Endothelial cell of umbilical vein (primary cell): ENCODE measurements around the gene CDKN1A. TPM values are rescaled to one million over a fixed set of nuclear protein-coding genes. Genes with fewer than 3 reads are reported as not detected.

ENCODE experiments used
- BruUV-seq: library from RNA; stranded (reverse); fragments of 400-500 nt; replicated peaks from 2 replicates; lab custom pipeline; 2021; lab: Mats Ljungman, UMichigan
- CTCF ChIA-PET: fragments of 300-600, 350-600 bp; sonication (Branson Sonifier 250); formaldehyde crosslinking; loops from one replicate; lab custom pipeline; 2021; ENCODE audit warnings: antibody characterized with exemption, inconsistent platforms; lab: Charles Lee
- POLR2A ChIA-PET: fragments of 300-600, 350-600 bp; sonication (Branson Sonifier 250); formaldehyde crosslinking; loops from one replicate; lab custom pipeline; 2021; ENCODE audit warnings: antibody characterized with exemption, inconsistent platforms; lab: Charles Lee
- DNase-seq: peaks from one replicate; pipeline ENCODE4 v3.0.0-alpha.2; 2011; ENCODE audit warnings: low read depth, low spot score
- FAIRE-seq: peaks from 2 replicates; lab custom pipeline; 2011; peaks lifted over from hg19 to GRCh38; lab: Jason Lieb, UNC
- H2AFZ ChIP-seq: 2 replicates; pipeline ENCODE4 v1.6.0; 2012; ENCODE audit warnings: low read depth, low read length, control low read depth, inconsistent platforms
- H3K27ac ChIP-seq: 2 replicates; pipeline ENCODE4 v1.5.1; 2011; ENCODE audit warnings: low read depth, mild to moderate bottlenecking, control low read depth, low read length, moderate library complexity; ENCODE audit not compliant: insufficient read depth
- H3K27me3 ChIP-seq, 2 experiments: 2 replicates each; pipeline versions ENCODE4 v1.6.0 to v1.6.1; 2011; ENCODE audit warnings: low read length in 2 of 2, mixed read lengths in 1 of 2; ENCODE audit not compliant: control insufficient read depth in 2 of 2, insufficient read depth in 2 of 2
- H3K36me3 ChIP-seq, 2 experiments: 2 replicates in 1 of 2; 3 replicates in 1 of 2; pipeline ENCODE4 v1.5.1; 2011; ENCODE audit warnings: low read length in 2 of 2, mild to moderate bottlenecking in 1 of 2, moderate library complexity in 1 of 2; ENCODE audit not compliant: control insufficient read depth in 2 of 2, insufficient read depth in 2 of 2; ENCODE audit errors: extremely low read depth in 1 of 2
- H3K4me1 ChIP-seq: 3 replicates; pipeline ENCODE4 v1.5.1; 2011; ENCODE audit warnings: mild to moderate bottlenecking, low read length; ENCODE audit not compliant: control insufficient read depth, insufficient read depth; ENCODE audit errors: extremely low read depth
- H3K4me2 ChIP-seq: 2 replicates; pipeline ENCODE4 v1.6.1; 2011; ENCODE audit warnings: low read length, control low read depth, mixed read lengths; ENCODE audit not compliant: insufficient read depth
- H3K4me3 ChIP-seq, 3 experiments: fragments of 200-600 bp in 1 of 3; sonication (generic), shearing (Covaris generic) in 1 of 3; replicated peaks in 1 of 3; 2 replicates each; pipeline ENCODE4 v1.5.1; 2011 to 2016; ENCODE audit warnings: control low read depth in 3 of 3, low read length in 3 of 3, mild to moderate bottlenecking in 2 of 3, inconsistent platforms in 1 of 3, low read depth in 1 of 3, moderate library complexity in 1 of 3; ENCODE audit not compliant: insufficient read depth in 1 of 3
- H3K79me2 ChIP-seq: 2 replicates; pipeline ENCODE4 v1.6.0; 2012; ENCODE audit warnings: low read length, inconsistent platforms; ENCODE audit not compliant: control insufficient read depth, insufficient read depth
- H3K9ac ChIP-seq: replicated peaks from 2 replicates; pipeline ENCODE3; 2011; ENCODE audit warnings: low read length, control low read depth; ENCODE audit not compliant: insufficient read depth; ENCODE audit errors: extremely low read depth
- H3K9me1 ChIP-seq: replicated peaks from 3 replicates; pipeline ENCODE4 v1.6.0; 2011; ENCODE audit warnings: mild to moderate bottlenecking, low read length; ENCODE audit not compliant: control insufficient read depth, insufficient read depth; ENCODE audit errors: extremely low read depth
- H3K9me3 ChIP-seq: replicated peaks from 2 replicates; pipeline ENCODE4 v1.5.1; 2012; ENCODE audit warnings: low read length, inconsistent platforms; ENCODE audit not compliant: control insufficient read depth, insufficient read depth
- H4K20me1 ChIP-seq: replicated peaks from 2 replicates; pipeline ENCODE3; 2011; ENCODE audit warnings: mild to moderate bottlenecking, low read length; ENCODE audit not compliant: control insufficient read depth, insufficient read depth; ENCODE audit errors: extremely low read depth
- CTCF ChIP-seq, 2 donors: IDR thresholded peaks; 1 replicate in 1 of 2; 2 replicates in 1 of 2; pipeline ENCODE4 v1.5.1; 2011; ENCODE audit warnings: low read length in 2 of 2, mild to moderate bottlenecking in 2 of 2, moderate library complexity in 2 of 2, control low read depth in 1 of 2, inconsistent platforms in 1 of 2, low read depth in 1 of 2; ENCODE audit not compliant: insufficient read depth in 1 of 2; ENCODE audit errors: extremely low read depth in 1 of 2
- EZH2 ChIP-seq: IDR thresholded peaks from 2 replicates; pipeline ENCODE4 v1.6.1; 2012; ENCODE audit warnings: borderline replicate concordance, low read depth, mild to moderate bottlenecking, moderate library complexity, low read length, inconsistent platforms; ENCODE audit not compliant: severe bottlenecking
- FOS ChIP-seq: IDR thresholded peaks from 2 replicates; pipeline ENCODE4 v1.6.1; 2011; ENCODE audit warnings: mild to moderate bottlenecking, low read length, moderate library complexity, borderline replicate concordance; ENCODE audit not compliant: insufficient read depth
- GATA2 ChIP-seq: IDR thresholded peaks from 2 replicates; pipeline ENCODE4 v1.7.0; 2011; ENCODE audit warnings: low read depth, mild to moderate bottlenecking, moderate library complexity, mixed read lengths, low read length; ENCODE audit not compliant: insufficient read length, insufficient read depth
- MYC ChIP-seq: IDR thresholded peaks from one replicate; pipeline ENCODE4 v1.6.1; 2011; ENCODE audit warnings: mild to moderate bottlenecking, low read depth, low read length
- POLR2AphosphoS5 ChIP-seq: IDR thresholded peaks from 2 replicates; pipeline ENCODE4 v1.6.1; 2012; ENCODE audit warnings: low read depth, mild to moderate bottlenecking, control low read depth, low read length, moderate library complexity; ENCODE audit not compliant: insufficient read depth
- dilution Hi-C: fragments of 300-500 bp; cut with MboI; formaldehyde crosslinking; loops from one replicate; pipeline ENCODE4 v1.15.0; 2019; ENCODE audit warnings: low sequenced_read_pairs; ENCODE audit not compliant: extremely low pct_ligation_motif_present
- intact Hi-C: fragments of 100-400 bp; cut with micrococcal nuclease; formaldehyde crosslinking; loops from one replicate; pipeline ENCODE4 v1.10.0; 2022
- polyA plus RNA-seq, 4 experiments: library from polyadenylated mRNA; depleted of rRNA in 3 of 4; stranded (reverse) in 3 of 4; unstranded in 1 of 4; fragments of >200 nt; gene quantifications; 2 replicates each; pipeline versions ENCODE4 v1.2.1 to v1.2.3, GENCODE V29; 2011 to 2012; ENCODE audit warnings: missing spikeins in 1 of 4
- total RNA-seq: library from RNA; stranded (reverse); gene quantifications from 2 replicates; pipeline ENCODE4 v1.2.3, GENCODE V29; 2021

Gene CDKN1A
- total and polyA plus RNA-seq, 2 donors (not counting 3 experiments of a cell fraction or from before 2014, with no cell fraction given), result 170 to 238 TPM

- intact Hi-C loops, result no loop called here
- Histone ChIP-seq H3K27ac (no peak overlapping the region), H3K4me1 (no peaks in the 10 kb centered on the region), H3K9me1 (no peaks in the 10 kb centered on the region), H3K36me3 (no peaks in the 10 kb centered on the region), H3K4me3 (no peak overlapping the region), H3K4me2 (no peak overlapping the region), H3K9me3 (no peaks in the 10 kb centered on the region), H3K79me2 (no peaks in the 10 kb centered on the region), H2AFZ (no peak overlapping the region), H3K9ac (no peak overlapping the region), H3K27me3 (peaks cover 19 to 22% of the 10 kb centered on the region in 2 experiments), H4K20me1 (no peaks in the 10 kb centered on the region)
- CTCF ChIA-PET, result no interaction called here
- BruUV-seq, result no TSS peak
- no peak for DNase-seq
- no peak for TF ChIP-seq CTCF (IDR thresholded peaks at IDR 0.05; ENCODE audit: extremely low read depth in 1 of 2, insufficient read depth in 1 of 2, low read depth in 1 of 2, low read length in 2 of 2)
- TF ChIP-seq POLR2AphosphoS5, result no peak
- TF ChIP-seq FOS, result no peak
- no peak for TF ChIP-seq GATA2
- no peak for TF ChIP-seq MYC
- TF ChIP-seq EZH2, result no peak
- FAIRE-seq, result no peak
- dilution Hi-C loops, result no loop called here
- POLR2A ChIA-PET, result no interaction called here
Measured at GRCh38 chr6:36659271-36659670, 19.2 kb upstream of the CDKN1A start.
